Type B pancreatic cell (in vitro differentiated cells): ENCODE measurements around the gene REEP6. TPM values are rescaled to one million over a fixed set of nuclear protein-coding genes. Genes with fewer than 3 reads are reported as not detected.
"Not testable (repeated sequence)": the region's sequence is repeated elsewhere in the genome, so short reads cannot be mapped to it uniquely, and the experiment has no call there.

Experiments
- DNase-seq: peaks from one replicate; pipeline ENCODE4 v3.0.0; 2021; ENCODE audit warnings: mixed read lengths; ENCODE audit not compliant: unreplicated experiment; ENCODE audit errors: extremely low spot score
- H3K27ac Mint-ChIP-seq: 2 replicates; pipeline ENCODE4 v1.8.0; 2021; ENCODE audit warnings: mild to moderate bottlenecking, mixed read lengths
- H3K27me3 Mint-ChIP-seq: 2 replicates; pipeline ENCODE4 v1.8.0; 2021; ENCODE audit warnings: mixed read lengths
- H3K36me3 Mint-ChIP-seq: 2 replicates; pipeline ENCODE4 v1.8.0; 2021; ENCODE audit warnings: mixed read lengths
- H3K4me1 Mint-ChIP-seq: one replicate; pipeline ENCODE4 v1.8.0; 2021; ENCODE audit warnings: mixed read lengths; ENCODE audit not compliant: unreplicated experiment
- H3K4me3 Mint-ChIP-seq: 2 replicates; pipeline ENCODE4 v1.8.0; 2021; ENCODE audit warnings: mild to moderate bottlenecking, mixed read lengths
- H3K9me3 Mint-ChIP-seq: 2 replicates; pipeline ENCODE4 v1.8.0; 2021; ENCODE audit warnings: mixed read lengths
- total RNA-seq: library from RNA; stranded (reverse); gene quantifications from 2 replicates; pipeline ENCODE4 v1.2.1, GENCODE V29; 2021; ENCODE audit warnings: low replicate concordance
- TF ChIP-seq, protein P1 (sequence below): fragments of 200-600 bp; sonication (generic); conservative IDR thresholded peaks from 2 replicates; pipeline ENCODE4 v1.5.0; 2021; ENCODE audit warnings: antibody characterized with exemption, mild to moderate bottlenecking

REEP6 gene
- total RNA-seq, 1 donor from 2014 or later: 17.3 TPM

GRCh38 chr19:1529430-1529816, 38.4 kb downstream of the REEP6 start:
- TF ChIP-seq, protein P1, sequence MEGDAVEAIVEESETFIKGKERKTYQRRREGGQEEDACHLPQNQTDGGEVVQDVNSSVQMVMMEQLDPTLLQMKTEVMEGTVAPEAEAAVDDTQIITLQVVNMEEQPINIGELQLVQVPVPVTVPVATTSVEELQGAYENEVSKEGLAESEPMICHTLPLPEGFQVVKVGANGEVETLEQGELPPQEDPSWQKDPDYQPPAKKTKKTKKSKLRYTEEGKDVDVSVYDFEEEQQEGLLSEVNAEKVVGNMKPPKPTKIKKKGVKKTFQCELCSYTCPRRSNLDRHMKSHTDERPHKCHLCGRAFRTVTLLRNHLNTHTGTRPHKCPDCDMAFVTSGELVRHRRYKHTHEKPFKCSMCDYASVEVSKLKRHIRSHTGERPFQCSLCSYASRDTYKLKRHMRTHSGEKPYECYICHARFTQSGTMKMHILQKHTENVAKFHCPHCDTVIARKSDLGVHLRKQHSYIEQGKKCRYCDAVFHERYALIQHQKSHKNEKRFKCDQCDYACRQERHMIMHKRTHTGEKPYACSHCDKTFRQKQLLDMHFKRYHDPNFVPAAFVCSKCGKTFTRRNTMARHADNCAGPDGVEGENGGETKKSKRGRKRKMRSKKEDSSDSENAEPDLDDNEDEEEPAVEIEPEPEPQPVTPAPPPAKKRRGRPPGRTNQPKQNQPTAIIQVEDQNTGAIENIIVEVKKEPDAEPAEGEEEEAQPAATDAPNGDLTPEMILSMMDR: no peak
- Mint-ChIP-seq H3K4me3 (no peak overlapping the region), H3K36me3 (no peaks in the 10 kb centered on the region), H3K27ac (no peak overlapping the region), H3K27me3 (peaks cover 36% of the 10 kb centered on the region), H3K9me3 (no peaks in the 10 kb centered on the region), H3K4me1 (no peaks in the 10 kb centered on the region)
- DNase-seq: no peak

DNA sequence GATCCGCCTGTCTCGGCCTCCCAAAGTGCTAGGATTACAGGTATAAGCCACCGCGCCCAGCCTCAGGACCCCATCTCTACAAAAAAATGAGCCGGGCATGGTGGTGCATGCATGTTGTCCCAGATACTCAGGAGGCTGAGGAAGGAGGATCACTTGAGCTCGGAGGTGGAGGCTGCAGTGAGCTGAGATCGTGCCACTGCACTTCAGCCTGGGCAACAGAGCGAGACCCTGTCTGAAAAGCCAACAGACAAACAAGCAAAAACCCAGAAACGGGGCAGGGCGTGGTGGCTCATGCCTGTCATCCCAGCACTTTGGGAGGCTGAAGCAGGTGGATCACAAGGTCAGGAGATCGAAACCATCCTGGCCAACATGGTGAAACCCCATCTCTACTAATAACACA, 39.9 kb downstream of the REEP6 start:
- H3K9me3 Mint-ChIP-seq, DNase-seq: not testable (repeated sequence)
- peaks cover 27% of the 10 kb centered on the region for H3K27me3 Mint-ChIP-seq

DNA sequence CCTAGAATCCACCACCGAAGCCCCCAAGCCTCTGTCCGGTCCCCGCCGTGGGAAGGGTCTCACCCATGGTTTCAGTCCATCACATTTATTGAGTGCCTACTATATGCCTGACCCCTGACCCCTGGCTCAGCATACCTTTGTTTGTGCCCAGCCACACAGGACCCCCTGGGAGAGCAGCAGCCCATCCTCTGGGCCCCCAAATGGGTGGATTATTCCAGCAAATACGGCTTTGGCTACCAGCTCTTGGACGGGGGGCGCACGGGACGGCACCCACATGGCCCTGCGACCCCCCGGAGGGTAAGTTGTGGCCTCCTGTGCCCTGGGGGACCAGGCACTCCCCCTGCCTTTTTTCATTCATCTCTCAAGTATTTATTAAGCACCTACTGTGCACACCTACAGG, 40.6 kb downstream of the REEP6 start:
- TF ChIP-seq, protein P1: no peak
- H3K4me1 Mint-ChIP-seq: no peaks in the 10 kb centered on the region
- H3K9me3 Mint-ChIP-seq: no peaks in the 10 kb centered on the region
- H3K27me3 Mint-ChIP-seq: peaks cover 20% of the 10 kb centered on the region
- H3K4me3 Mint-ChIP-seq: no peak overlapping the region
- DNase-seq: no peak
- H3K27ac Mint-ChIP-seq: no peak overlapping the region
- no peaks in the 10 kb centered on the region for H3K36me3 Mint-ChIP-seq

More for the DNA sequence above, 39.9 kb downstream of the REEP6 start:
- H3K27ac Mint-ChIP-seq, H3K4me1 Mint-ChIP-seq, H3K36me3 Mint-ChIP-seq, H3K4me3 Mint-ChIP-seq: not testable (repeated sequence)

DNA sequence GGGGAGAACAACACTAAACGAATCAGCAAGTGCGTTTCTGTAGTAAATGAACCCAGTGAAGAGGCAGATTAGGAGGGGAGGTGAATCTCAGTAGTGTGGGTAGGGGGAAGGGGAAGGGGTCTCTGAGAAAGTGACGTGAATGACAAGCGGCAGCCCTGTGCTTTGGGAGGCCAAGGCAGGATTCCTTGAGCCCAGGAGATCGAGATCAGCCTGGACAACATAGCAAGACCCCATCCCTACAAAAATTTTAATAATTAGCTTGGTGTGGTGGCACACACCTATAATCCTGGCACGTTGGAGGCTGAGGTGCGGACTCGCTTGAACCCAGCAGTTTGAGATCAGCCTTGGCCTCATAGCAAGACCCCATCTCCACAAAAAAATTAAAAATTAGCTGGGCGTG, 41.0 kb downstream of the REEP6 start:
- H3K36me3 Mint-ChIP-seq: no peaks in the 10 kb centered on the region
- TF ChIP-seq, protein P1: no peak
- no peak for DNase-seq
- H3K4me1 Mint-ChIP-seq: no peaks in the 10 kb centered on the region
- H3K9me3 Mint-ChIP-seq: no peaks in the 10 kb centered on the region
- no peak overlapping the region for H3K4me3 Mint-ChIP-seq
- peaks cover 18% of the 10 kb centered on the region for H3K27me3 Mint-ChIP-seq
- no peak overlapping the region for H3K27ac Mint-ChIP-seq

- Mint-ChIP-seq H3K27me3 (peaks cover 12% of the 10 kb centered on the region), H3K36me3 (no peaks in the 10 kb centered on the region), H3K27ac (no peak overlapping the region), H3K4me3 (no peak overlapping the region), H3K9me3 (no peaks in the 10 kb centered on the region), H3K4me1 (no peaks in the 10 kb centered on the region)
- TF ChIP-seq, protein P1: no peak
- no peak for DNase-seq
Observed at GRCh38 chr19:1533510-1534150, 42.6 kb downstream of the REEP6 start.

- DNase-seq: no peak
- H3K36me3 Mint-ChIP-seq: no peaks in the 10 kb centered on the region
- no peak overlapping the region for H3K27ac Mint-ChIP-seq
- peaks cover 11% of the 10 kb centered on the region for H3K27me3 Mint-ChIP-seq
- H3K4me3 Mint-ChIP-seq: no peak overlapping the region
- TF ChIP-seq, protein P1: no peak
- H3K9me3 Mint-ChIP-seq: no peaks in the 10 kb centered on the region
- no peaks in the 10 kb centered on the region for H3K4me1 Mint-ChIP-seq
Observed at GRCh38 chr19:1534972-1535371, 44.0 kb downstream of the REEP6 start.

- DNase-seq, H3K4me3 Mint-ChIP-seq, H3K36me3 Mint-ChIP-seq, H3K9me3 Mint-ChIP-seq, H3K4me1 Mint-ChIP-seq, H3K27ac Mint-ChIP-seq: not testable (repeated sequence)
- H3K27me3 Mint-ChIP-seq: peaks cover 12% of the 10 kb centered on the region
Observed at GRCh38 chr19:1535699-1536098, 44.7 kb downstream of the REEP6 start.
